K562 (cell line): ENCODE data around the gene U2SURP. TPM values are rescaled to one million over a fixed set of nuclear protein-coding genes. Genes with fewer than 3 reads are reported as not detected.
A peak's percentile ranks its signal among the peaks of the same experiment; 100 is the strongest.

Experiments used
- ATAC-seq: fragments of 200-7000 bp; cut with Tn5 transposase; 3 replicates; pipeline ENCODE4 v1.9.1; 2020; ENCODE audit warnings: moderate library complexity
- BruUV-seq: library from RNA; stranded (reverse); fragments of 400-500 nt; replicated peaks from 2 replicates; lab custom pipeline; 2021; lab: Mats Ljungman, UMichigan
- CTCF ChIA-PET: fragments of 300-600 bp; formaldehyde crosslinking; extraction: SDS; loops from one replicate; lab custom pipeline; 2021; ENCODE audit warnings: low intra/inter-chr PET ratio; lab: Yijun Ruan, JAX
- POLR2A ChIA-PET: fragments of 300-600, 350-650 bp; sonication (Branson Sonifier 250); formaldehyde crosslinking; extraction: SDS; loops from one replicate; lab custom pipeline; 2021; ENCODE audit warnings: antibody characterized with exemption, inconsistent platforms; lab: Yijun Ruan, JAX
- DNase-seq, 4 experiments: peaks; one replicate each; pipeline versions ENCODE4 v3.0.0 to v3.0.0-alpha.2; 2011 to 2018; ENCODE audit warnings: low spot score in 3 of 4, mixed read lengths in 3 of 4; ENCODE audit errors: extremely low read depth in 1 of 4
- FAIRE-seq: peaks from 2 replicates; lab custom pipeline; 2011; peaks lifted over from hg19 to GRCh38; lab: Jason Lieb, UNC
- H2AFZ ChIP-seq: 2 replicates; pipeline ENCODE4 v1.6.0; 2011; ENCODE audit warnings: low read depth, low read length, control low read depth, inconsistent platforms
- H3K27ac ChIP-seq: fragments of 200-600 bp; 3 replicates; pipeline ENCODE4 v1.8.0; 2011; ENCODE audit warnings: low read depth, mild to moderate bottlenecking, control low read depth, inconsistent platforms, low read length, moderate library complexity, mixed read lengths; ENCODE audit errors: extremely low read depth
- H3K27me3 ChIP-seq, 2 experiments: fragments of 300-600 bp in 1 of 2; 2 replicates in 1 of 2; 3 replicates in 1 of 2; pipeline versions ENCODE4 v1.6.0 to v1.8.0; 2011; ENCODE audit warnings: inconsistent platforms in 2 of 2, low read length in 2 of 2, mild to moderate bottlenecking in 1 of 2, mixed read lengths in 1 of 2, moderate library complexity in 1 of 2; ENCODE audit not compliant: control insufficient read depth in 2 of 2, insufficient read depth in 2 of 2
- H3K36me3 ChIP-seq: fragments of 300-600 bp; 3 replicates; pipeline ENCODE4 v1.8.0; 2011; ENCODE audit warnings: mild to moderate bottlenecking, low read length, inconsistent platforms; ENCODE audit not compliant: control insufficient read depth, insufficient read depth
- H3K4me1 ChIP-seq, 2 experiments: fragments of 200-600 bp in 1 of 2; replicated peaks in 1 of 2; 2 replicates in 1 of 2; 3 replicates in 1 of 2; pipeline versions ENCODE4 v1.5.1 to v1.8.0; 2011; ENCODE audit warnings: inconsistent platforms in 2 of 2, low read length in 2 of 2, mild to moderate bottlenecking in 1 of 2, mixed read lengths in 1 of 2, moderate library complexity in 1 of 2; ENCODE audit not compliant: control insufficient read depth in 2 of 2, insufficient read depth in 2 of 2
- H3K4me2 ChIP-seq: 2 replicates; pipeline ENCODE4 v1.6.1; 2011; ENCODE audit warnings: low read length, control low read depth, inconsistent platforms, mixed read lengths; ENCODE audit not compliant: insufficient read depth
- H3K4me3 ChIP-seq: fragments of 200-600 bp; sonication (generic), shearing (Covaris generic); 2 replicates; pipeline ENCODE4 v1.5.1; 2016; ENCODE audit warnings: control low read depth, inconsistent platforms
- H3K79me2 ChIP-seq: fragments of 200-600 bp; 3 replicates; pipeline ENCODE4 v1.8.0; 2011; ENCODE audit warnings: low read length, inconsistent platforms; ENCODE audit not compliant: control insufficient read depth, insufficient read depth
- H3K9ac ChIP-seq, 2 experiments: 2 replicates each; pipeline versions ENCODE4 v1.6.0 to v1.6.1; 2011; ENCODE audit warnings: low read depth in 2 of 2, low read length in 2 of 2, control low read depth in 1 of 2, inconsistent platforms in 1 of 2, mild to moderate bottlenecking in 1 of 2, mixed read lengths in 1 of 2; ENCODE audit not compliant: insufficient read depth in 1 of 2
- H3K9me1 ChIP-seq: one replicate; pipeline ENCODE4 v1.6.0; 2011; ENCODE audit warnings: inconsistent platforms, mild to moderate bottlenecking, low read length, moderate library complexity; ENCODE audit not compliant: control insufficient read depth, insufficient read depth
- H3K9me3 ChIP-seq: replicated peaks from 2 replicates; pipeline ENCODE4 v1.5.1; 2011; ENCODE audit warnings: low read depth, low read length, inconsistent platforms; ENCODE audit not compliant: control insufficient read depth, insufficient read depth
- H4K20me1 ChIP-seq: replicated peaks from 2 replicates; pipeline ENCODE4 v1.6.1; 2011; ENCODE audit warnings: low read length, inconsistent platforms, mixed read lengths; ENCODE audit not compliant: control insufficient read depth, insufficient read depth
- ARID3A ChIP-seq: IDR thresholded peaks from 2 replicates; pipeline ENCODE4 v1.6.1; 2012; ENCODE audit warnings: low read depth, low read length, improper control_type of control experiment, borderline replicate concordance
- CTBP1 ChIP-seq: fragments of 450-650 bp; IDR thresholded peaks from 2 replicates; pipeline ENCODE4 v1.6.1; 2016; ENCODE audit warnings: borderline replicate concordance
- HDAC2 ChIP-seq: fragments of 450-650 bp; IDR thresholded peaks from 2 replicates; pipeline ENCODE4 v1.6.1; 2016; ENCODE audit warnings: mild to moderate bottlenecking
- JUN ChIP-seq, 2 experiments: sonication (generic) in 1 of 2; formaldehyde crosslinking in 1 of 2; IDR thresholded peaks; 2 replicates each; pipeline versions ENCODE4 v1.6.1 to v1.8.0; 2012 to 2022; ENCODE audit warnings: borderline replicate concordance in 2 of 2, mild to moderate bottlenecking in 2 of 2, improper control_type of control experiment in 1 of 2, low read depth in 1 of 2, low read length in 1 of 2, missing genetic modification reagents in 1 of 2
- SAP30 ChIP-seq: fragments of 200-600 bp; sonication (generic); IDR thresholded peaks from 2 replicates; pipeline ENCODE4 v1.6.1; 2012; ENCODE audit warnings: borderline replicate concordance, low read depth, mild to moderate bottlenecking, moderate library complexity, low read length, control low read depth, inconsistent platforms; ENCODE audit not compliant: insufficient read depth, poor library complexity, severe bottlenecking
- SETDB1 ChIP-seq: IDR thresholded peaks from one replicate; pipeline ENCODE4 v1.6.1; 2012; ENCODE audit warnings: low read length, control low read depth, inconsistent platforms
- TEAD4 ChIP-seq, 2 experiments: sonication (generic) in 1 of 2; formaldehyde crosslinking in 1 of 2; IDR thresholded peaks; 2 replicates each; pipeline versions ENCODE4 v1.6.1 to v1.8.0; 2012 to 2022; ENCODE audit warnings: borderline replicate concordance in 1 of 2, inconsistent platforms in 1 of 2, low read length in 1 of 2, mild to moderate bottlenecking in 1 of 2, missing genetic modification reagents in 1 of 2
- ZBTB33 ChIP-seq: sonication (generic); formaldehyde crosslinking; IDR thresholded peaks from 2 replicates; pipeline ENCODE4 v1.8.1; 2023; ENCODE audit warnings: mild to moderate bottlenecking, missing genetic modification reagents
- ZNF592 ChIP-seq: fragments of 450-650 bp; IDR thresholded peaks from 2 replicates; pipeline ENCODE4 v1.6.1; 2017; ENCODE audit warnings: antibody characterized with exemption, mild to moderate bottlenecking
- WGBS: fragments of 100-300 bp; shearing (Covaris generic); methylation state at CpG from one replicate; pipeline ENCODE4 v1.1.6; 2016; ENCODE audit warnings: low coverage, mixed read lengths; ENCODE audit not compliant: insufficient coverage; ENCODE audit errors: missing lambda C conversion rate; 5-methylcytosine and 5-hydroxymethylcytosine counted together
- in situ Hi-C: fragments of 300-500 bp; cut with MboI; formaldehyde crosslinking; loops from 4 replicates; pipeline ENCODE4 v1.15.0; 2018; ENCODE audit warnings: inconsistent platforms, mixed read lengths
- intact Hi-C: fragments of 100-400 bp; cut with micrococcal nuclease; formaldehyde crosslinking; loops from 2 replicates; pipeline ENCODE4 v1.14.2; 2022
- polyA plus RNA-seq, 8 experiments: library from polyadenylated mRNA; depleted of rRNA in 4 of 8; stranded (reverse) in 5 of 8; unstranded in 3 of 8; fragments of >200 nt; fragmentation: Nextera tagmentation in 2 of 8; fragmentation: Illumina TruSeq in 1 of 8; extraction: Ambion mirVana in 2 of 8; extraction: Trizol in 1 of 8; gene quantifications; 2 replicates each; pipeline versions ENCODE4 v1.2.1 to v1.2.3, GENCODE V29; 2011 to 2014; ENCODE audit warnings: inconsistent platforms in 1 of 8, missing spikeins in 1 of 8
- total RNA-seq, 7 experiments: library from RNA; depleted of rRNA in 6 of 7; stranded (reverse); fragments of >200 nt in 6 of 7; fragmentation: Illumina TruSeq in 2 of 7; extraction: Trizol in 2 of 7; gene quantifications; 2 replicates each; pipeline versions ENCODE4 v1.2.1 to v1.2.3, GENCODE V29; 2011 to 2021; ENCODE audit warnings: low replicate concordance in 1 of 7

The U2SURP gene
- total and polyA plus RNA-seq, 9 of the 15 experiments (the other 6 are each of a cell fraction or from before 2014, with no cell fraction given) = 128 to 322 (median 191) TPM

- no TSS peak for BruUV-seq
- no peak for FAIRE-seq
- Histone ChIP-seq H3K9me3 (no peaks in the 10 kb centered on the region), H4K20me1 (no peaks in the 10 kb centered on the region), H3K9me1 (no peaks in the 10 kb centered on the region), H3K27me3 (no peaks in the 10 kb centered on the region), H3K36me3 (no peaks in the 10 kb centered on the region), H2AFZ (peak overlapping the region; percentile 63), H3K4me2 (0 out of 2 replicates have a peak overlapping the region, but pooled peaks have one; percentile 53), H3K27ac (peak overlapping the region; percentile 83), H3K4me3 (no peak overlapping the region), H3K79me2 (no peaks in the 10 kb centered on the region), H3K4me1 (peaks cover 5 to 28% of the 10 kb centered on the region in 2 experiments; a peak in 3 of 5 replicates), H3K9ac (peak overlapping the region in 1 of 2 experiments; percentile 42; a peak in 2 of 4 replicates)
- ATAC-seq = no peak
- 6% methylated on average over 1 of the region's 1 CpG for WGBS
- in situ Hi-C loops (no loop called here), intact Hi-C loops (no loop called here)
- POLR2A ChIA-PET = no interaction called here
- CTCF ChIA-PET = no interaction called here
- peak in 2 of 4 experiments; percentile 36 to 39 for DNase-seq
- TF ChIP-seq JUN (IDR thresholded peaks at IDR 0.05; ENCODE audit: borderline replicate concordance, low read depth, low read length) (0 out of 2 replicates have a peak, but pooled peaks have one; percentile 23), JUN (CRISPR knock-in tag; IDR thresholded peaks at IDR 0.05; ENCODE audit: borderline replicate concordance) (no peak), ARID3A (peak; percentile 67; the same call in 1 of the 2 replicates), SAP30 (no peak), ZBTB33 (CRISPR knock-in tag) (no peak), ZNF592 (peak; percentile 28), TEAD4 (IDR thresholded peaks at IDR 0.05; ENCODE audit: low read length) (peak; percentile 16; the same call in 1 of the 2 replicates), TEAD4 (CRISPR knock-in tag; IDR thresholded peaks at IDR 0.05; ENCODE audit: borderline replicate concordance) (no peak), SETDB1 (no peak), HDAC2 (no peak), CTBP1 (no peak)
Measured at GRCh38 chr3:142977399-142977728, 24.0 kb upstream of the U2SURP start.
